ENCODE measurements around the gene METTL22. TPM values are rescaled to one million over a fixed set of nuclear protein-coding genes. Genes with fewer than 3 reads are reported as not detected.

Gene METTL22, protein sequence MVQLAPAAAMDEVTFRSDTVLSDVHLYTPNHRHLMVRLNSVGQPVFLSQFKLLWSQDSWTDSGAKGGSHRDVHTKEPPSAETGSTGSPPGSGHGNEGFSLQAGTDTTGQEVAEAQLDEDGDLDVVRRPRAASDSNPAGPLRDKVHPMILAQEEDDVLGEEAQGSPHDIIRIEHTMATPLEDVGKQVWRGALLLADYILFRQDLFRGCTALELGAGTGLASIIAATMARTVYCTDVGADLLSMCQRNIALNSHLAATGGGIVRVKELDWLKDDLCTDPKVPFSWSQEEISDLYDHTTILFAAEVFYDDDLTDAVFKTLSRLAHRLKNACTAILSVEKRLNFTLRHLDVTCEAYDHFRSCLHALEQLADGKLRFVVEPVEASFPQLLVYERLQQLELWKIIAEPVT
- total RNA-seq, result 15.5 and 25.7 TPM in 2 replicates

- no peak for TF ChIP-seq CTCF (conservative IDR thresholded peaks at IDR 0.05; ENCODE audit: low read depth, low read length)
- peak within 1 kb of the TSS; percentile 94 for H3K4me3 ChIP-seq (ENCODE audit: low read depth, low read length)
- no peak for DNase-seq (ENCODE audit: low read depth)
These were observed at the start of gene METTL22 for GRCh38 chr16:8621572-8622314. METTL22 (plus strand) TSS chr16:8621698; CDS start chr16:8625666, 3,968 bp downstream.

- no peak for TF ChIP-seq CTCF (conservative IDR thresholded peaks at IDR 0.05; ENCODE audit: low read depth, low read length)
- no peak overlapping the region for H3K4me3 ChIP-seq (ENCODE audit: low read depth, low read length)
- DNase-seq (ENCODE audit: low read depth), result no peak
These were observed 49.2 kb upstream of the METTL22 start for GRCh38 chr16:8572063-8572918.

GRCh38 chr16:8572919-8573724, 48.4 kb upstream of the METTL22 start:
- no peak for DNase-seq (ENCODE audit: low read depth)
- no peak overlapping the region for H3K4me3 ChIP-seq (ENCODE audit: low read depth, low read length)
- TF ChIP-seq CTCF (conservative IDR thresholded peaks at IDR 0.05; ENCODE audit: low read depth, low read length), result peak; percentile 66

DNA sequence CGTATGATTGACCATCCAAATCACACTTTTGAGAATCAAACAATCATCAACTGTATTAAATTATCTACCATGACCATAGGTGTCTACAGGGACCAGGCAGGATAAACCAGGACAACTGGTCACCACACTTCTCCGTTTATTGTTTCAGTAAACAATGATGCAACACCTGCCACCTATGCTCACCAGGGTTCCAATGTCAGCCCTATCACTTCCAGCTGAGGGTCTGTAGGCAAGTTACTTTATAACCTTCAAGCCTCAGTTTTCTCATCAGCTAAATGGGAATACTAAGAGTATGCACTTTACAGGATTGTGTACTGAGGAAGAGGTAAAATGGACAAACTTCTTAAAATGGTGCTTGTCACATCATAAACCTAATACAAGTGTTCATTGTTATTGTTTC, 46.1 kb upstream of the METTL22 start:
- no peak for DNase-seq (ENCODE audit: low read depth)
- no peak for TF ChIP-seq CTCF (conservative IDR thresholded peaks at IDR 0.05; ENCODE audit: low read depth, low read length)
- no peak overlapping the region for H3K4me3 ChIP-seq (ENCODE audit: low read depth, low read length)

DNA sequence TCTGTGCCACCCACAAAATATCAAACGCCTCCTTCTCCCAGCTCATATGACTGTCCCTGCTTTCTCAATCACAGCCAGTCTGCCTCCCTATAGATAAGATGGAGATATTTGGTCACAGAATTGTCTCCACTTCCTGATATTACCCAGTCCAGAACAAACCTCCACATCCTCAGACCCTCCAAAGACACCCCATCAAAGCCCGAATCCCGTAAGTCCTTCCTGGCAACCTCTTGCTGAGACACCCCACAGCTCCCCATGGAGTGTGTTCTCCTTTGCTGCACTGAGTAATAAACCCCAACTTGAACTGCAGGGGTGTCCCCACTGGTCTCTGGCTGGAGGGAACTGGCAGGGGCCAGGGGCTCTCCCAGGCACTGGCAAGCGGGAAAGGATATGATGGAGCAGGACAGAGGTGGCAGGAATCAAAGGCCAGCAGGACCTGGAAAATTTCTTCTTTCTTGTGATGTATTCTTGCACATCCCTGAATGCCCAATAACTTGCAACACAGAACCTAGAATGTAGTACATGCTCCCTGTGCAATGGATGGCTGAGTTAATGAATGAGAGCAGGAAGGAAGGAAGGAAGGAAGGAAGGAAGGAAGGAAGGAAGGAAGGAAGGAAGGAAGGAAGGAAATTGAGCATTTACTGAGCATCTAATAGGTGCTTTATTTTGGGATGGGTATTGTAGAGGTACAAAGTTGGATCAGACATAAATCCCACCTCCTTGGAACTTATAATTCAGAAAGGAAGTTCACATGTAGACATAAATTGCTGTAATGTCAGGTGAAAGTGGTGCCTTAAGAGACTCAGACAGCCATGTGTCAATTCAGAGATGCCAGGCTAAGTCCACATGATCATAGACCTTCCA, 45.1 kb upstream of the METTL22 start:
- no peak for DNase-seq (ENCODE audit: low read depth)
- H3K4me3 ChIP-seq (ENCODE audit: low read depth, low read length), result no peak overlapping the region
- no peak for TF ChIP-seq CTCF (conservative IDR thresholded peaks at IDR 0.05; ENCODE audit: low read depth, low read length)

Data from epithelial cell of proximal tubule (primary cell).